GM12872 (cell line): ENCODE data around the gene TNFRSF11A.

Experiments
- CTCF ChIP-seq: IDR thresholded peaks from 3 replicates; pipeline ENCODE4 v1.5.1; 2011; ENCODE audit warnings: low read depth, mild to moderate bottlenecking, low read length, moderate library complexity; ENCODE audit not compliant: insufficient read depth

Gene TNFRSF11A

GRCh38 chr18:62435435-62436031, 110.4 kb downstream of the TNFRSF11A start:
- TF ChIP-seq CTCF = no peak

- no peak for TF ChIP-seq CTCF
Measured at GRCh38 chr18:62436636-62437234, 111.6 kb downstream of the TNFRSF11A start.

GRCh38 chr18:62437235-62438017, 112.3 kb downstream of the TNFRSF11A start:
- TF ChIP-seq CTCF = no peak

- TF ChIP-seq CTCF = no peak
Measured at GRCh38 chr18:62438018-62438329, 112.9 kb downstream of the TNFRSF11A start.

- TF ChIP-seq CTCF = no peak
Measured at GRCh38 chr18:62438402-62438801, 113.3 kb downstream of the TNFRSF11A start.

- TF ChIP-seq CTCF = no peak
Measured at GRCh38 chr18:62438866-62439265, 113.8 kb downstream of the TNFRSF11A start.
